HepG2 (cell line): ENCODE data around the gene SCMH1. TPM values are rescaled to one million over a fixed set of nuclear protein-coding genes. Genes with fewer than 3 reads are reported as not detected.

ENCODE experiments used
- AKAP8 ChIP-seq: sonication (generic); formaldehyde crosslinking; IDR thresholded peaks from 2 replicates; pipeline ENCODE4 v1.5.1; 2020; ENCODE audit warnings: mild to moderate bottlenecking, missing genetic modification reagents
- ELF4 ChIP-seq: sonication (generic); formaldehyde crosslinking; IDR thresholded peaks from 2 replicates; pipeline ENCODE4 v1.5.0; 2020; ENCODE audit warnings: missing genetic modification reagents, mild to moderate bottlenecking, moderate library complexity, borderline replicate concordance
- FOXK2 ChIP-seq: fragments of 450-650 bp; IDR thresholded peaks from 2 replicates; pipeline ENCODE4 v1.6.1; 2016
- FOXM1 ChIP-seq: sonication (generic); formaldehyde crosslinking; IDR thresholded peaks from 2 replicates; pipeline ENCODE4 v1.5.0; 2020; ENCODE audit warnings: missing genetic modification reagents
- HHEX ChIP-seq: IDR thresholded peaks from 2 replicates; pipeline ENCODE4 v1.6.1; 2016; ENCODE audit warnings: control low read depth
- MAFG ChIP-seq: sonication (generic); formaldehyde crosslinking; IDR thresholded peaks from 2 replicates; pipeline ENCODE4 v1.5.1; 2020; ENCODE audit warnings: mild to moderate bottlenecking, missing genetic modification reagents
- NR1H2 ChIP-seq: sonication (generic); formaldehyde crosslinking; IDR thresholded peaks from 2 replicates; pipeline ENCODE4 v1.8.1; 2022; ENCODE audit warnings: low read depth, missing genetic modification reagents, borderline replicate concordance
- SNAI1 ChIP-seq: sonication (generic); formaldehyde crosslinking; IDR thresholded peaks from 2 replicates; pipeline ENCODE4 v1.5.0; 2020; ENCODE audit warnings: mild to moderate bottlenecking, missing genetic modification reagents, borderline replicate concordance
- SP4 ChIP-seq: sonication (generic); formaldehyde crosslinking; IDR thresholded peaks from 2 replicates; pipeline ENCODE4 v1.8.1; 2023; ENCODE audit warnings: mild to moderate bottlenecking, missing genetic modification reagents
- TARDBP ChIP-seq: sonication (generic); formaldehyde crosslinking; IDR thresholded peaks from 2 replicates; pipeline ENCODE4 v1.8.0; 2022; ENCODE audit warnings: mild to moderate bottlenecking, missing genetic modification reagents
- ZBTB38 ChIP-seq: sonication (generic); formaldehyde crosslinking; IDR thresholded peaks from 2 replicates; pipeline ENCODE4 v1.5.1; 2020; ENCODE audit warnings: mild to moderate bottlenecking, missing genetic modification reagents
- ZFP37 ChIP-seq: sonication (generic); formaldehyde crosslinking; IDR thresholded peaks from 2 replicates; pipeline ENCODE4 v1.4.0; 2020; ENCODE audit warnings: missing genetic modification reagents, borderline replicate concordance
- ZNF34 ChIP-seq: sonication (generic); formaldehyde crosslinking; IDR thresholded peaks from 2 replicates; pipeline ENCODE4 v1.4.0; 2020; ENCODE audit warnings: mild to moderate bottlenecking, missing genetic modification reagents, borderline replicate concordance
- ZNF451 ChIP-seq: sonication (generic); formaldehyde crosslinking; IDR thresholded peaks from 2 replicates; pipeline ENCODE4 v1.5.0; 2020; ENCODE audit warnings: mild to moderate bottlenecking, missing genetic modification reagents
- ZNF652 ChIP-seq: IDR thresholded peaks from 2 replicates; pipeline ENCODE4 v1.6.1; 2016; ENCODE audit warnings: low read depth, borderline replicate concordance
- ZNF775 ChIP-seq: sonication (generic); formaldehyde crosslinking; IDR thresholded peaks from 2 replicates; pipeline ENCODE4 v1.4.0; 2020; ENCODE audit warnings: missing genetic modification reagents, mild to moderate bottlenecking, moderate library complexity, borderline replicate concordance
- ZNF879 ChIP-seq: sonication (generic); formaldehyde crosslinking; IDR thresholded peaks from 2 replicates; pipeline ENCODE4 v1.8.1; 2023; ENCODE audit warnings: missing genetic modification reagents
- ZNF891 ChIP-seq: sonication (generic); formaldehyde crosslinking; IDR thresholded peaks from 2 replicates; pipeline ENCODE4 v1.5.0; 2020; ENCODE audit warnings: mild to moderate bottlenecking, missing genetic modification reagents
- ZSCAN12 ChIP-seq: sonication (generic); formaldehyde crosslinking; IDR thresholded peaks from 2 replicates; pipeline ENCODE4 v1.9.0; 2021; ENCODE audit warnings: mild to moderate bottlenecking, missing genetic modification reagents
- polyA plus RNA-seq, 8 experiments: library from polyadenylated mRNA; depleted of rRNA in 3 of 8; stranded (reverse) in 7 of 8; unstranded in 1 of 8; fragments of >200 nt; fragmentation: Illumina TruSeq in 4 of 8; extraction: Trizol in 4 of 8; gene quantifications; 2 replicates each; pipeline versions ENCODE4 v1.2.1 to v1.2.3, GENCODE V29; 2011 to 2016; ENCODE audit warnings: low read depth in 4 of 8, missing spikeins in 1 of 8, mixed read lengths in 1 of 8; ENCODE audit not compliant: insufficient read depth in 1 of 8
- total RNA-seq, 5 experiments: library from RNA; depleted of rRNA; stranded (reverse); fragments of >200 nt; fragmentation: Illumina TruSeq; extraction: Trizol; gene quantifications; 2 replicates each; pipeline ENCODE4 v1.2.3, GENCODE V29; 2016; ENCODE audit warnings: low read depth in 1 of 5
- TF ChIP-seq, protein P1 (sequence below): sonication (generic); formaldehyde crosslinking; IDR thresholded peaks from 2 replicates; pipeline ENCODE4 v1.8.1; 2023; ENCODE audit warnings: missing genetic modification reagents, mild to moderate bottlenecking, borderline replicate concordance
- TF ChIP-seq, protein P2 (sequence below): sonication (generic); formaldehyde crosslinking; IDR thresholded peaks from 2 replicates; pipeline ENCODE4 v1.4.0; 2020; ENCODE audit warnings: mild to moderate bottlenecking, low read depth, missing genetic modification reagents
- TF ChIP-seq, protein P3 (sequence below): sonication (generic); formaldehyde crosslinking; IDR thresholded peaks from 2 replicates; pipeline ENCODE4 v1.4.0; 2020; ENCODE audit warnings: mild to moderate bottlenecking, missing genetic modification reagents
- TF ChIP-seq, protein P4 (sequence below): sonication (generic); formaldehyde crosslinking; IDR thresholded peaks from 2 replicates; pipeline ENCODE4 v1.5.0; 2020; ENCODE audit warnings: missing genetic modification reagents
- TF ChIP-seq, protein P5 (sequence below): sonication (generic); formaldehyde crosslinking; IDR thresholded peaks from 2 replicates; pipeline ENCODE4 v1.8.0; 2022; ENCODE audit warnings: mild to moderate bottlenecking, missing genetic modification reagents

Gene SCMH1
- total and polyA plus RNA-seq, 2 of the 13 experiments (the other 11 are each of a cell fraction or from before 2014, with no cell fraction given), result 41.8 to 52.6 TPM

DNA sequence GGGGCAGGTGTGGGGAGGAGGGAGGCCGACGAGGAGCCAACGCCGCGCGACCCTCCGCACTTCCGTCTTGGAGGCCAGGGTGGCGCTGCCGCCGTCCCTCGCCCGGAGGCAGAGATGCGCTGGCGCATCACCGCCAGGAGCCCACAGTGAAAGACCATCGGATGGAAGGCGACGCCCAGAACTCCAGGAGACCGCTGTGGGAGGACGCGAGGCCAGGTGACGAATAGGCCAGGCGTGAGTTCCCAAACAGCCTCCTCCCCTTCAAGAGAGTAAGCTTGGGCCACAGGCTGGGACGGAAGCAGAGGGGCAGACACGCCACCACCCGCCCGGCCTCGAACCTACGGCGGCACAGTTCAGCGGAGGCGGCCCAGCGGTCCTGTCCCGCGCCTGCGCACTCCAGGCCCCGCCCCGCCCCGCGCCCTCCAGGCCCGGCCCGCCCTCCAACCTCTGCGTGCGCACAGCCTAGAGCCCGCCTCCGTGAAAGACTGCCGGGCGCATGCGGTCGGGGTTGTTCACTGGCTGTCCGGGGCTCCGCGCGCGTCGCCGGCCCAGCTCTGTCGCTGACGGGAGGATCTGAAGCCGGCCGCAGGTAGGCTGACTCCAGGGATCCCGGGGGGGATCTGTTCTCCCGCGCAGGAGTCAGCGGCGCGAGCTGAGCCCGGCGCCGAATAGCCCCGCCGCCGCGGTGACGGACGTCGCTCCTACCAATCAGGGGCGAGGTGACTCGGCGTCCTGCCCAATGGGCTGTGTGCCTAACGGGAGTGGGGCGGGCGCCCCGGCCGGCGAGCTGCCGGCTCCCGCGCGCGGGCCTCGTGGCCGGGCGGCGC is 262.7 kb downstream of the SCMH1 start, which contains the start of gene CTPS1 (continued):
- TF ChIP-seq ZNF34 (CRISPR knock-in tag) (no peak), HHEX (CRISPR knock-in tag) (no peak), ZBTB38 (CRISPR knock-in tag) (peak; percentile 87), SNAI1 (CRISPR knock-in tag) (no peak), ZNF879 (CRISPR knock-in tag) (0 out of 2 replicates have a peak, but pooled peaks have one; percentile 52), ZNF451 (no peak; the same call in 1 of the 2 replicates), ZNF775 (CRISPR knock-in tag) (no peak), ZSCAN12 (CRISPR knock-in tag) (no peak), MAFG (CRISPR knock-in tag) (no peak), TARDBP (CRISPR knock-in tag) (no peak; the same call in 1 of the 2 replicates), ZFP37 (CRISPR knock-in tag) (no peak; the same call in 1 of the 2 replicates), SP4 (CRISPR knock-in tag) (peak; percentile 54; the same call in 1 of the 2 replicates), FOXK2 (no peak), ZNF891 (CRISPR knock-in tag) (no peak; the same call in 1 of the 2 replicates), ZNF652 (CRISPR knock-in tag) (no peak), NR1H2 (CRISPR knock-in tag) (no peak), AKAP8 (CRISPR knock-in tag) (no peak), ELF4 (0 out of 2 replicates have a peak, but pooled peaks have one; percentile 59), FOXM1 (no peak)
- TF ChIP-seq, protein P1, sequence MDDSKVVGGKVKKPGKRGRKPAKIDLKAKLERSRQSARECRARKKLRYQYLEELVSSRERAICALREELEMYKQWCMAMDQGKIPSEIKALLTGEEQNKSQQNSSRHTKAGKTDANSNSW (CRISPR knock-in tag), result no peak
- TF ChIP-seq, protein P2, sequence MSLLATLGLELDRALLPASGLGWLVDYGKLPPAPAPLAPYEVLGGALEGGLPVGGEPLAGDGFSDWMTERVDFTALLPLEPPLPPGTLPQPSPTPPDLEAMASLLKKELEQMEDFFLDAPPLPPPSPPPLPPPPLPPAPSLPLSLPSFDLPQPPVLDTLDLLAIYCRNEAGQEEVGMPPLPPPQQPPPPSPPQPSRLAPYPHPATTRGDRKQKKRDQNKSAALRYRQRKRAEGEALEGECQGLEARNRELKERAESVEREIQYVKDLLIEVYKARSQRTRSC (CRISPR knock-in tag), result no peak
- TF ChIP-seq, protein P3, sequence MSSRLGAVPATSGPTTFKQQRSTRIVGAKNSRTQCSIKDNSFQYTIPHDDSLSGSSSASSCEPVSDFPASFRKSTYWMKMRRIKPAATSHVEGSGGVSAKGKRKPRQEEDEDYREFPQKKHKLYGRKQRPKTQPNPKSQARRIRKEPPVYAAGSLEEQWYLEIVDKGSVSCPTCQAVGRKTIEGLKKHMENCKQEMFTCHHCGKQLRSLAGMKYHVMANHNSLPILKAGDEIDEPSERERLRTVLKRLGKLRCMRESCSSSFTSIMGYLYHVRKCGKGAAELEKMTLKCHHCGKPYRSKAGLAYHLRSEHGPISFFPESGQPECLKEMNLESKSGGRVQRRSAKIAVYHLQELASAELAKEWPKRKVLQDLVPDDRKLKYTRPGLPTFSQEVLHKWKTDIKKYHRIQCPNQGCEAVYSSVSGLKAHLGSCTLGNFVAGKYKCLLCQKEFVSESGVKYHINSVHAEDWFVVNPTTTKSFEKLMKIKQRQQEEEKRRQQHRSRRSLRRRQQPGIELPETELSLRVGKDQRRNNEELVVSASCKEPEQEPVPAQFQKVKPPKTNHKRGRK (CRISPR knock-in tag), result no peak
- TF ChIP-seq, protein P4, sequence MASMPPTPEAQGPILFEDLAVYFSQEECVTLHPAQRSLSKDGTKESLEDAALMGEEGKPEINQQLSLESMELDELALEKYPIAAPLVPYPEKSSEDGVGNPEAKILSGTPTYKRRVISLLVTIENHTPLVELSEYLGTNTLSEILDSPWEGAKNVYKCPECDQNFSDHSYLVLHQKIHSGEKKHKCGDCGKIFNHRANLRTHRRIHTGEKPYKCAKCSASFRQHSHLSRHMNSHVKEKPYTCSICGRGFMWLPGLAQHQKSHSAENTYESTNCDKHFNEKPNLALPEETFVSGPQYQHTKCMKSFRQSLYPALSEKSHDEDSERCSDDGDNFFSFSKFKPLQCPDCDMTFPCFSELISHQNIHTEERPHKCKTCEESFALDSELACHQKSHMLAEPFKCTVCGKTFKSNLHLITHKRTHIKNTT (CRISPR knock-in tag), result no peak
- TF ChIP-seq, protein P5, sequence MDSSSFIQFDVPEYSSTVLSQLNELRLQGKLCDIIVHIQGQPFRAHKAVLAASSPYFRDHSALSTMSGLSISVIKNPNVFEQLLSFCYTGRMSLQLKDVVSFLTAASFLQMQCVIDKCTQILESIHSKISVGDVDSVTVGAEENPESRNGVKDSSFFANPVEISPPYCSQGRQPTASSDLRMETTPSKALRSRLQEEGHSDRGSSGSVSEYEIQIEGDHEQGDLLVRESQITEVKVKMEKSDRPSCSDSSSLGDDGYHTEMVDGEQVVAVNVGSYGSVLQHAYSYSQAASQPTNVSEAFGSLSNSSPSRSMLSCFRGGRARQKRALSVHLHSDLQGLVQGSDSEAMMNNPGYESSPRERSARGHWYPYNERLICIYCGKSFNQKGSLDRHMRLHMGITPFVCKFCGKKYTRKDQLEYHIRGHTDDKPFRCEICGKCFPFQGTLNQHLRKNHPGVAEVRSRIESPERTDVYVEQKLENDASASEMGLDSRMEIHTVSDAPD (CRISPR knock-in tag), result no peak
